Muscle of arm (tissue), 12 donors: ENCODE data around the gene PIK3R5. TPM values are rescaled to one million over a fixed set of nuclear protein-coding genes. Genes with fewer than 3 reads are reported as not detected.
"Not testable (repeated sequence)": the region's sequence is repeated elsewhere in the genome, so short reads cannot be mapped to it uniquely, and the experiment has no call there.

Source experiments
- DNase-seq: peaks from one replicate; pipeline ENCODE4 v3.0.0-alpha.2; 2013
- polyA plus RNA-seq, 12 donors: library from polyadenylated mRNA; unstranded; fragments of 120-200 nt; gene quantifications; one replicate each; pipeline ENCODE4 v1.2.1, GENCODE V29; 2013; ENCODE audit not compliant: insufficient read length in 12 of 12

Gene PIK3R5
- polyA plus RNA-seq, 12 donors: 0.62 to 3.5 (median 1.2) TPM; not detected in 2

DNA sequence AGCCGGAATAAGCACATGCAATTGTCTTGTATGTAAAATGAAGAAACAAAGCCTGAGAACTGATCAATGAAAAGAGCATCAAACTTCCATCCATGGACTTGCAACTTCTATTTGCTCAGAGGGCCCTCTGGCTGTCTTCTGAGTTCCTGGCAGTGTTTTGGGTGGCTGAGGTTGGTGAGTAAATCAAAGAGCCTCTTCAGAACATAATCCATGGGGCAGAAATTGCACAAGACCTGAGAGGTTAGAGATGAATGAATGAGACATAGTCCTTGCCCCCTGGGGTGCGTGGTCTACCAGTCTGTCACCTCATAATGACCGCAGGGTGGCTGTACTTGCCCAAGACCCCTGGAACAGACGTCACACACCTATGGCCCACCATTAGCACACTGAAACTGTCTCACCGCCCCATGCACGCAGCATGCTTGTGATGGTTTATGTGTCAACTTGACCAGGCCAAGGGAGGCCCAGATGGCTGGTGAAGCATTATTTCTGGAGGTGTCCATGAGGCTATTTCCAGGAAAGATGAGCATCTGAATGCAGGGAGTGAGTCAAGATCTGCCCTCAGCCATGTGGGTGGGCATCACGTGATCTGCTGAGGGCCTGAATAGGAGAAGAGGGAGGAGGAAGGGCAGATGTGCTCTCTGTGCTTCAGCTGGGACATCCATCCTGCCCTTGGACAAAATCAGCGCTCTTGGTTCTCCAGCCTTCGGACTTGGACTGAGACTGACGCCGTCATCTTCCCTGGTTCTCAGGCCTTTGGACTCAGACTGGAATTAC, 106.3 kb downstream of the PIK3R5 start:
- DNase-seq: no peak

DNA sequence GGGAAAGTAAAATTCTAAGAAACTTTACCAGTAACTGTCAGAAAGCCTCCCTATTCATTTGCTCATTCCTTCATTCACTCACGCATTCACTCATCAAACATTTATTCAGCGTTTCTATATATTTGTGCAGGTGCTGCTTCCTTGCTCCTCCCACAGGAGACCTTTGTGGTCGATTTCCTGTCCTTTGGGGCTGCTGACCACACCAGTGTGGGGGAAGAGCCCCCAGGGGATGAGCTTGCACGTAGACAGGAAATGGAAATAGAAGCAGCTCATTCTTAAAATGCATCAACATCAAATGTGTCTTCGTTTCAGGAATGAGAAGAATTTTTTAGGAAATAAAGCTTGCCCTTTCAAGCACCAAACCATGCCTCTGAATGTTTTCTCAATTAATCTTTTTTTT, 107.6 kb downstream of the PIK3R5 start:
- no peak for DNase-seq

DNA sequence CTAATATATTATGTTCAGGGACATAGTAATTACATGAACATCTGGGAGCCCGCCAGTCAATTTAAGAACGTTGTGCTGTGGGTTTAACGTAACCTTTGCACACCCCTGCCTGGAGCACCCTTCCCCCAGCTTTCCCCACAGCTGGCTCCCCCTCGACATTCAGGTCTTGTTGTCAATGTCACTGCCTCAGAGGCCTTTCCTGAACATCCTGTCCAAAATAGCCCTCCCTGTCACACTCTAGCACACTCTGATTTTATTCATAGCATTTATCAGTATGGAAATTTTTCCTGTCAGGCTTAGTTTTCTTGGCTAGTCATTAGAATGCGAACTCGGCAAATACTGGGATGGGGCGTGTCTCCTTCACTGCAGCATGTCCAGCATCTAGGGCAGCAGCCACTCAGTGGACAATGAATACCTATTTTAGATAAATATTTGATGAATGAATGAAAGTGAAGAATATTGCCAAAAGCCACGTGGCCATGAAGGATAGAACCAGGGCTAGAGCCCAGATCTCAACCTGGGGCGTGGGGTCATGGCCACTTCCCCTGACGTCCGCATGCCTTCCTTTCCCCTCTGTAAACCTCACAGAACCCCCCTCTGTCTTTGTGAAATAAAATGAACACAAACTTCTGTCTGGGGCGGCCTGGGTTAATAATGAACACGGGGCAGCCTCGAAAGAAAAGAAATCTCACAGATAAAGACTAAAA, 108.5 kb downstream of the PIK3R5 start:
- no peak for DNase-seq

DNA sequence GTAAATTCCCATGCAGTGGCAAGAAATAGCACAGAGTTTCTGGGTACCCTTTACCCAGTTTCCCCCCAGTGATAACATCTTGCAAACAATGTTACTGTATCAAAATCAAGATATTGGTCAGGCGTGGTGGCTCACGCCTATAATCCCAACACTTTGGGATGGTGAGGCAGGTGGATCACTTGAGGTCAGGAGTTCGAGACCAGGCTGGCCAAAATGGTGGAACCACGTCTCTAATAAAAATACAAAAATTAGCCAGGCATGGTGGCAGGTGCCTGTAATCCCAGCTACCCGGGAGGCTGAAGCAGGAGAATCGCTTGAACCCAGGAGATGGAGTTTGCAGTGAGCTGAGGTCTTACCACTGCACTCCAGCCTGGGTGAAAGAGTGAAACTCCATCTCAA, 109.3 kb downstream of the PIK3R5 start:
- DNase-seq: not testable (repeated sequence)

DNA sequence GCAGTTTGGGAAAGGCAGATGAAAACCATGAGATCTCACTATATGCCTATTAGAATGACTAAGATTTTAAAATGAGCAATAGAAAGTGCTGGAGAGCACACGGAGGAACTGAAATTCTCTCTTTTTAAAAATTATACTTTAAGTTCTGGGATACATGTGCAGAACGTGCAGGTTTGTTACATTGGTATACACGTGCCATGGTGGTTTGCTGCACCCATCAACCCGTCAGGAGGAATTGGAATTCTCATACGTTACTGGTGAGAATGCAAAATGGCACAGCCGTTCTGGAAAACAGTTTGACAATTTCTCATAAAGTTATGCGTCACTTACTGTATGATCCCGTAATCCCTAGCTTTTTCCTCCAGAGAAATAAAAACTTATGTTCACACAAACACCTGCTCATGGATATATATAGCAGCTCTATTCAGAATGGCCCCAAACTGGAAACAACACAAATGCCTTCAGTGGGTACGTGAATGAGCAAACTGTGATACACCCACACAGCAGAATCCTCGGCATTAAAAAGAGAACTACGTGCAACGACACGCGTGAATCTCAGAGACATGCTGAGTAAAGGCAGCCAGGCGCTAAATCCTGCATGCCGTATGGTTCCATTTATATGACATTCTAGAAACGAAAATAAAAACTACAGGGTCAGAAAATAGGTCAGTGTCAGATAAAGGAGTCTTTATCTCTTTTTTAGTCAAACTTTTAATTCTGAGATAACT, 109.9 kb downstream of the PIK3R5 start:
- DNase-seq: no peak

DNA sequence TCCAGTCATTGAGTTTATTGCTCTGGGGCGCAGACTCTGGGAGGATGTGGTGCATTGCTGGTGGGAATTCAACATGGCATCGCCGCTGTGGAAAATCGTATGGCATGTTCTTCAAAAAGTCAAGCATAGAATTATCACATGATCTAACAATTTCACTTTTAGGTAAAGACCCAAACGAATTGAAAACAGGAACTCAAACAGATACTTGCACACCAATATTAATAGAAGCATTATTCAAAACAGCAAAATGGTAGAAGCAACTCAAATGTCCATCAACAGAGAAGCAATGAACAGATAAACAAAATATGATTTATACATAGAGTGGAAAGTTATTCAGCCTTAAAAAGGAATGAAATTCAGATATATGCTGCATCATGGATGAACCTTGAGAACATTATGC, 113.9 kb downstream of the PIK3R5 start:
- DNase-seq: no peak

DNA sequence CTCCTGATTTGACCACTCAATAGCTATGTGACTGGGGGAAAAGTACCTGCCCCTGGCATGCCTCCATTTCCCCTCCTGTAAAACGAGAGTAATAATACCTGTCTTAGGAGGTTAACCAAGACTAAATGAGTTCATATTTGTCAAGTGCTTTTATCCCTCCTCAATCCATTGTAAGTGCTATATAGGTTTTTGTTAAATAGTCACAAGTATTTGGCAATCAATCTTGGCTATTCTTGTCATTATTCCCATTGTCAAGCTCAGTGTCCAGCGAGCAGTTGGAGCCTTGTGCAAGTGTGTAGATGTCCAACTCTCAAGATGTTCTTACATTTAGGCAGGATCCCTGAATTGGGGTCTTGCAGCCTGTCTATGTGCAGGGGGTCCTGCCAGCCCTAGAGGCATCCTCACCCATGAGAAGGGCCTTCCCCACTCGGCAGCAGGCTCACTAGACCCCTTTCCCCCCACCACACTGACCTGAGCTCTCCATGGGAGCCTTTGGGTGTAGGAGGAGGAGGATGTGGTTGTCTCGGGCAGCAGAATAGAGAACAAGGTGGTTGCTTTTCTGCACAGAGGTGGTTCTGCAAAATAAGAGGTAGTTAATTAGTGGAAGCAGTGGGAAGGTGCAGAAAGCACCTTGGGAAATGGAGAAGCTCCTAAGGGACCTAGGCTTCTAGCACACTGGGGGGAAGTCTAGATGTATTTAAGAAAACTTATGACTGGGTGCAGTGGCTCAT, 116.0 kb downstream of the PIK3R5 start:
- DNase-seq: no peak

DNA sequence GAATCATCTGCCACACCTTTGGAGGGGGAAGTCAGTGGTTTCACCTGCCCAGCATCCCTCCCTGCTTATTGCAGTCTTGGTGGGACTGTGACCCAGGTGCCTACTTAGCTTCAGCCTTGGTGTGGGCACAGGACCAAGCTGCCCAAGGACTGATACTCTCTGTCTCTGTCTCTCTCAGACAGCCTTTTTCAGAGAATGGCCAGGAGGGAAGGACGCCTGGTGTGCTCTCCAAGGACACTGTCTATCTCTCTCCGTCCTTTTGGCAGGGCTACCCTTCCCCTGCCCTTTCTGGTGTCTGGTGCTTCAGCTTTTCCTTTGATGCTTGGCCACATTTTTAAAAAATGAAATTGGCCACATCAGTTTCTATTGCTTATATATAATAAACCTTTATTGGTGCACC, 117.6 kb downstream of the PIK3R5 start:
- no peak for DNase-seq

DNA sequence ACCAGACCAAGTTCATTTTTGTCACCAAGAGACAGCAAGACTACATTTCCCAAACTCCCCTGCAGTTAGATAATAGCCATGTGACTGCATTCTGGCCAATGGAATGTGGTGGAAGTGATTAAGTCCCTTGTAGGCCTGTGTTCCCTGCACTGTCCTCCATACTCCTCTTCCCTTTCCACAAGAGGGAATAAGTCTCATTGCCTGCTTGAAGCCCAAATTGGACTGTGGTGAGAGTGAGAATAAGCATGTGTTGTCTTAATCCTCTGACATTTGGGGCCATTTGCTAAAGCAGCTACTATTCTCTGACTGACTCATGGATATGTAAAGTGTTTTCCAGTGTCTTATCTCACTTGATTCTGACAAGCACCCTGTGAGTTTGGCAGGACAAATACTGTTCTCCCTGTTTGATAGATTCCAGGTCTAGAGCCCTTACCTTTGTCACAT, 118.7 kb downstream of the PIK3R5 start:
- no peak for DNase-seq

DNA sequence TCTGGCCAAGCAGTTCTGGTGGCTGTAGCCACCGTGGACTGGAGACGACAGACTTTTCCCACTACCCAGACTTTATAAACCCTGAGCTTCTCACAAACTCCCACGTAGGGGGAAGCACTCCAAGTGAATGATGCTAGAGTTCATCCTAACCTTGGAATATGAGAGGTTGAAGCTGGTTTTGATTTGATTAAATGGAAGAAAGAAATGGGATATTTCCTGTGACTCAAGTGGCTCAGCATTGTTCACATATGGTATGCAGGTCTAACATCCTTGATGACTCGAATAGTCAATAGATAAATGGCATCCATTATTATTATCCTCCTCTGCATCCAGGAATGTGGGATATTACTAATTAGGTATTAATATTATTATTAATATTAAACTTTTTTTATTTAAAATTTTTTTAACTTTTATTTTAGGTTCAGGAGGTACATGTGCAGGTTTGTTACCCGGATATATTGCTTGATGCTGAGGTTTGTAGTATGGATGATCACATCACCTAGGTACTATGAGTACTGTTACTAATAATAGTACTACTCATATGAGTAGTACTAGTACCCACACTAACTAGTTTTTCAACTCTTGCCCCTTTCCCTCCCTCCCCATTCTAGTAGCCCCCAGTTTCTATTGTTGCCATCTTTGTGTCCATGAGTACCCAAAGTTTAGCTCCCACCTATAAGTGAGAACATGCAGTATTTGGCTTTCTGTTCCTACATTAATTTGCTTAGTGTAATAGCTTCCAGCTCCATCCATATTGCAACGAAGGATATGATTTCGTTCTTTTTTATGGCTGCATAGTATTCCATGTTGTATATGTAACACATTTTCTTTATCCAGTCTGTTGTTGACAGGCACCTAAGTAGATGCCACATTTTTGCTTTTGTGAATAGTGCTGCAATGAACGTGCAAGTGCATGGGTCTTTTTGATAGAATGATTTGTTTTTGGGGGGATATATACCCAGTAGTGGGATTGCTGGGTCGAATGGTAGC, 121.0 kb downstream of the PIK3R5 start:
- no peak for DNase-seq

DNA sequence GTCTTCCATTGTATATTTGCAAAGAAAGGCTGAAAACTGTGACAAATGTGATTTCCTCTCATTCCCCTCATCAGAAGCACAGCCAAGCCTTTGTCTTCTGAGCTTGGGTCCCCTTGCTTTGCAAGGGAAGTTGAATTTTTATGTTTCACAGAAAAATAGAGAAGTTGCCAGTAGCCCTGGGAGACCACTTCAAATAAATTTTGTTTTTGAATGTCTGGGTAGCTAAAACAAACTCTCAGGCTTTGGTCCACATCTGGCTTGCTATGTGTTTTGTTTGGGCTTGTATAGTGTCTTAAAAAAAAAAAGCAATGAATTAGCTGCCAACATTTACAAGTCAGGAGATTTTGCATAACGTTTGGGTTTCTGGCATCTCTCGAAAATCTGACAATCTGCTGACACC, 122.2 kb downstream of the PIK3R5 start:
- DNase-seq: no peak

DNA sequence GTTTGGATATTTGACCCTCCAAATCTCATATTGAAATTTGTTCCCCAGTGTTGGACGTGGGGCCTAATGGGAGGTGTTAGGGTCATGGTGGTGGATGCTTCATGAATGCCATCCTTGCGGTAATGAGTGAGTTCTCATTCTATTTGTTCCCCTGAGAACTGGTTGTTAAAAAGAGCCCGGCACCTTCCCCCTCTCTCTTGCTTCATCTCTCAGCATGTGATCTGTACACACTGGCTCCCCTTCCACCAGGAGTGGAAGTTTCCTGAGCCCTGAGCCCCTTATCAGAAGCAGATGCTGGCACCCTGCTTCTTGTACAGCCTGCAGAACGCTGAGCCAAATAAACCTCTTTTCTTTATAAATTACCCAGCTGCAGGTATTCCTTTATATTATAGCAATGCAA, 123.7 kb downstream of the PIK3R5 start:
- DNase-seq: no peak

DNA sequence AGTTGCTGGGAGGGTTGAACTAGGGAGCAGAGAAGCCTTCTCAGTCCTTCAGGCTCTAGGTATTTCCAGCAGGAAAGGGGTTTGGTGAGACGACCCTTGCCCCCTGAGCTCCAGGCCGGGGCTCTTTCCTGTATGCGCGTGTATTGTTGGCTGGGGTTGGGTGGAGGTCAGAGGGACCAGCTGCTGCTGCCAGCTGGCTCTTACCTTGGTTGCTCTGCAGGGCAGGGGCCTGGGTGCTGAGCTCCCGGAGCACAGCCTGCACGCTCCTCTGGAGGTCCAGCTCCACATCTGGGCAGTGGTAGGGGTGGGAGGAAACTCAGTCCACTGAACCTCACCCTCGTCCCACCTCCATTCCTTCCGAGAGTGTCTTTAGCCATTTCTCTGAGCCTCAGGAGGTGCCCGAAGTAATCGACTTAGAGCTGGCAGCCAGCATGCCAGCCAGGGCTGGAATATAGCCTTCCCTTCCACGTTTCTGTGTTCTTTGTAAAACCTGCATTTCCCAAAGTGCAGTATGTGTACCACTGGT, 126.0 kb downstream of the PIK3R5 start:
- no peak for DNase-seq

DNA sequence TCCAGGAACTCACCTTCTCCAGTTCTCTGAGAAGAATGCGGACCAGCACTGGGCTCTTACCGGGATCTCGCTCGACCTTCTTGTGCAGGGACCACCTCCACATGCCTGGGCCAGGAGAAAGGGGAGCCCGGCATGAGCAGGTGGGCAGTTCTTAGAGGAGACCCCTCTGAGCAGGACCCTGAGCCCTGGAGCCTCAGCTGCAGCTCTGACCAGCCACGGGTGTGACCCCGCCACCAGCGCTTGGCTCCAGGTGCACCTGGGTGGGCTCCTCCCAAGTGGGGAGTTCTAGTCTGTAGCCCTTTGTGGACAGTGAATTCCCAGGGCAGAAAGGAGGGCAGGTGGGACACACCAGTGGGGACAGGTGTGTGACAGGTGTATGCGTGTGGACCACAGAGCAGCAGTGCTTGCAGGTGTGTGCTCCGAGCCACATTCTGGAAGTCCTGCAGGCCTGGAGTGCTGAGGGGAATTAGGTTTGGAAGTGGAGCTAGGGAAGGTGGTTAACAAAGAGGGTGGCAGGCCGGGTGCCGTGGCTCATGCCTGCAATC, 126.9 kb downstream of the PIK3R5 start:
- DNase-seq: no peak

DNA sequence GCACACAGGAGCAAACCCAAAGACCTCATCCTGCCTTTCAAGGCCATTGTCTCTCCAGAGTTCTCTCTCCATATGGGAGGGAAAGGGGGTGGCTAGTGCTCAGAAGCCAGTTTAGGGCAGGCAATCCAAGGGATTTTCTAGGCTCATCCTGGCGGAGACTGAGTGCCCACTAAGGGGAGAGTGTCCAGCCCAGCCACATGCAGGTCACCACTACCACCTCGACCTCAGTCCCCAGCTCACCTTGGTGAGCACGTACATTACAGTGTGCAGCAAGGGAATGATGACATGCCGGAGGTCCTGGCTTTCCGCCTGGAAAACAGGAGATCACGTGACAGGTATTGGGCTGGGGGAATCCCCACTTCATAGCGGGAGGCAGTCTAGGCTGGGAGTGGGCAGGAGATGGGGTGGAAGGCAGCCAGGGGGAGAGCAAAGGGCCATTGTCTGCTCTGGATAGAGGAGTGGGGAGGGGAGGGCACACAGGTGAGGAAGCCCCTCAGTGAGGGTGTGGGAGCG, 127.9 kb downstream of the PIK3R5 start:
- DNase-seq: no peak

DNA sequence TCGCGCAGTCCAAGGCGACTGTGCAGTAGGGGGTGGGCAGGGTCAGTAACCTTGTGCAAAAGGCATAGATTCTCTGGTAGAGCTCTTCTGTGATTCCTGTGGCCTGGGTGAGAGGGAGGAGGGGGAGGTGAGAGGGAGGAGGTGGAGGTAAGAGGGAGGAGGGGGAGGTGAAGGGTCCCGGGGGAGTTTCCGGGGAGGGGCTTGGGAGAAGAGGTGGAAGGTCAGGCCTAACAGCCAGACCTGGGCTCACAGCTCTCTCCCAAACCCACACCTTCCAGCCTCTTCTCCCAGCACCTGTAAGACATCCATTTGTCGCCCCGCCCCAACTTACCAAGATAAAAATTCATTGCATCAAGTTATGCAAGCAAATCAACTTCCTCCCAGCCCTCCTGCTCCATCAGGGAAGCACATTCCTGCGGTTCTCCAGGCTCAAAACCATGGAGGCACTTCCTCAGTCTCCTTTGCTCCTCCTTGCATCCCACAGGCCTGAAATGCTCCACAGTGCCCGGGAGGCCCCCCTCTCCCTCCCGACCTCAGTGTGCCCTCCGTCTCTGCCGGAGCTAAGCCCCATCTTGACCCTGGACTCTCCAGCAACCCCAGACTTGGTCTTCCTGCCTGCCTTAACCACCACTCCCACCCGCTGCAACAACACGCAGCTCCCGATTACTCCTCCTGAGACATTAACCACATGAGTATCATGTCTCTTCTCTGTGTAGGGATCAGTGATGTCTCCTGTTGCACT, 128.5 kb downstream of the PIK3R5 start:
- no peak for DNase-seq

DNA sequence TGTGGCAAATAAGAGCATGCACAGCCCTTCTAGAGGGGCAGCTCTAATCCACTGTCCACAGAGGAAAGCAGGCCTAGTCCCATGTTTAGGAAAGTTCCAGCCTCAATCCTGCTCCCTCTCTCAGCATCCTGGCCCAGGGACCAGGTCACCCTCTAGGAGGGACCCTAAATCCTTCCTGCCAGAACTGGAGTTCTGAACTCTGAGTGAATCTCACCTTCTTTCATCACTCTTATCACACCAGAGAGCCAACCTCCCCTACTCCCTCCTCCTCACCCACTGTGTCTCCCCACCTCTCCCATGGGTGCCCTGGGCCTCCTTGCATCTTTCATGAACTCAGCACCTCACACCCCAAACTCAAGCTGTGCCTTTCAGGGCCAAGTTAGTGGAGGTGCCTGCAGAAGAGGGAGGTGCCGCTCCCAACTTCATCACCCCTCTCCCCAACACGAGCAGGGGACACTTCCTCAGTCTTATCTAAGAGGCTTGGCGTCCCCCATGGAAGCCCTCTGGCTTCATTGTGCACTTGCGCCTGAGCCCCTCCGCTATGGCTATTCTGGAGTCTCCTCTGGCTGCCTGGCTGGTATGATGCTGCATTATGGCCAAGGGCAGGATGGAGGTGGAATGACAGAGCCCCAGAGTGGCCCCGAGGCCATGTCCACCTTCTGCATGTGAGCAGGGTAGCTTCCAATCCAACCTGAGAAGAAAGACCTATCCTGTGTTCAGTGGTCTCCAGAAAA, 129.7 kb downstream of the PIK3R5 start:
- DNase-seq: no peak

DNA sequence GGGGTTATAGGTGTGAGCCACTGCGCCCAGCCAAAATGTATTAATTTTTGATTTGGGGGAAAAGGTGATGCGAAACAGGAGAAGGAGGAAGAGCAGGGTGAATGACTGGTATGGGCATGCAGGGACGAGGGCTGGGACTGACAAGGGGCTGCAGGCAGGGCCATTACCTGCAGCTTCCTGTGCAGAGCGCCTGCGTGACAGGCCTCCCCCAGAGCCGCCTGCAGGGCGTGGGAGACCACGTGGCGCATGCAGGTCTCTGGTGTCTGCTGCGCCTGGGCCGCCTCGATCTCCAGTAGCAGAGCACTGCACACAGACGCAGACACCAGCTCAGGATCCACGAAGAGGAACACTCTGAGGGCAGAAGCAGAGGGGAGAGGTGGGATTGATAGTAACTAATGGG, 130.4 kb downstream of the PIK3R5 start:
- no peak for DNase-seq
